Loucy (cell line): ENCODE data around the gene PRSS23.
"Not testable (repeated sequence)": the region's sequence is repeated elsewhere in the genome, so short reads cannot be mapped to it uniquely, and the experiment has no call there.

ENCODE experiments used
- H2AFZ ChIP-seq: fragments of 200-600 bp; sonication (generic); 2 replicates; pipeline ENCODE4 v1.6.0; 2016; ENCODE audit warnings: antibody characterized with exemption, mild to moderate bottlenecking, low read length, moderate library complexity
- H3F3A ChIP-seq: fragments of 200-600 bp; 2 replicates; pipeline ENCODE4 v1.6.0; 2016; ENCODE audit warnings: antibody characterized with exemption, low read depth, mild to moderate bottlenecking
- H3K27me3 ChIP-seq: fragments of 200-600 bp; sonication (generic); 2 replicates; pipeline ENCODE4 v1.6.1; 2014; ENCODE audit warnings: low read length, mild to moderate bottlenecking; ENCODE audit not compliant: insufficient read depth, poor library complexity, severe bottlenecking
- H3K36me3 ChIP-seq: fragments of 200-600 bp; sonication (generic); 2 replicates; pipeline ENCODE4 v1.6.1; 2016; ENCODE audit warnings: low read length; ENCODE audit not compliant: insufficient read depth
- H3K4me1 ChIP-seq: fragments of 200-600 bp; sonication (generic); 2 replicates; pipeline ENCODE4 v1.5.1; 2014; ENCODE audit warnings: low read length, mild to moderate bottlenecking; ENCODE audit not compliant: insufficient read depth, poor library complexity, severe bottlenecking
- H3K4me2 ChIP-seq: fragments of 200-600 bp; sonication (generic); 2 replicates; pipeline ENCODE4 v1.6.0; 2014; ENCODE audit warnings: antibody characterized with exemption, low read length, low read depth, mild to moderate bottlenecking; ENCODE audit not compliant: poor library complexity, severe bottlenecking
- H3K4me3 ChIP-seq: fragments of 200-600 bp; sonication (generic); 2 replicates; pipeline ENCODE4 v1.5.1; 2014; ENCODE audit warnings: low read length, mild to moderate bottlenecking, mixed read lengths; ENCODE audit not compliant: poor library complexity, severe bottlenecking
- H3K79me2 ChIP-seq: fragments of 200-600 bp; sonication (generic); 2 replicates; pipeline ENCODE4 v1.6.1; 2014; ENCODE audit warnings: low read length; ENCODE audit not compliant: insufficient read depth
- H3K9ac ChIP-seq: fragments of 200-600 bp; sonication (generic); 2 replicates; pipeline ENCODE4 v1.6.0; 2014; ENCODE audit warnings: mild to moderate bottlenecking, low read depth, low read length, moderate library complexity; ENCODE audit not compliant: poor library complexity, severe bottlenecking
- H3K9me2 ChIP-seq: fragments of 200-600 bp; sonication (generic); replicated peaks from 2 replicates; pipeline ENCODE4 v1.6.1; 2016; ENCODE audit warnings: low read depth, low read length, mixed read lengths
- H3K9me3 ChIP-seq: fragments of 200-600 bp; sonication (generic); 2 replicates; pipeline ENCODE4 v1.6.1; 2014; ENCODE audit warnings: mild to moderate bottlenecking, antibody characterized with exemption, low read length, low read depth; ENCODE audit not compliant: insufficient read depth
- H4K20me1 ChIP-seq: fragments of 200-600 bp; sonication (generic); 2 replicates; pipeline ENCODE4 v1.6.0; 2014; ENCODE audit warnings: antibody characterized with exemption, low read length, mild to moderate bottlenecking; ENCODE audit not compliant: insufficient read depth, poor library complexity, severe bottlenecking
- CTCF ChIP-seq: fragments of 200-600 bp; sonication (generic); conservative IDR thresholded peaks from 2 replicates; pipeline ENCODE4 v1.5.1; 2014; ENCODE audit warnings: mild to moderate bottlenecking, antibody characterized with exemption, low read length
- EZH2phosphoT487 ChIP-seq: fragments of 200-600 bp; IDR thresholded peaks from 2 replicates; pipeline ENCODE4 v1.6.1; 2018; ENCODE audit warnings: antibody characterized with exemption, mild to moderate bottlenecking, moderate library complexity, borderline replicate concordance

The PRSS23 gene

GRCh38 chr11:86765203-86765602, 35.1 kb upstream of the PRSS23 start:
- Histone ChIP-seq H3K4me2 (no peak overlapping the region), H4K20me1 (no peaks in the 10 kb centered on the region), H3K4me1 (peaks cover 3% of the 10 kb centered on the region), H3F3A (no peaks in the 10 kb centered on the region), H3K36me3 (no peaks in the 10 kb centered on the region), H3K4me3 (no peak overlapping the region), H3K9ac (no peak overlapping the region), H3K79me2 (no peaks in the 10 kb centered on the region), H2AFZ (no peak overlapping the region), H3K9me2 (no peaks in the 10 kb centered on the region), H3K9me3 (no peaks in the 10 kb centered on the region), H3K27me3 (no peaks in the 10 kb centered on the region)
- TF ChIP-seq CTCF (no peak), EZH2phosphoT487 (no peak)

GRCh38 chr11:86765878-86766277, 34.5 kb upstream of the PRSS23 start:
- Histone ChIP-seq H3K4me3 (no peak overlapping the region), H3K9me2 (no peaks in the 10 kb centered on the region), H3K79me2 (no peaks in the 10 kb centered on the region), H3K9ac (no peak overlapping the region), H3K4me2 (no peak overlapping the region), H4K20me1 (no peaks in the 10 kb centered on the region), H3K27me3 (no peaks in the 10 kb centered on the region), H3K36me3 (no peaks in the 10 kb centered on the region), H3F3A (no peaks in the 10 kb centered on the region), H3K9me3 (no peaks in the 10 kb centered on the region), H3K4me1 (peaks cover 3% of the 10 kb centered on the region), H2AFZ (no peak overlapping the region)
- TF ChIP-seq CTCF (no peak), EZH2phosphoT487 (no peak)

- H3K9ac ChIP-seq, result no peak overlapping the region
Measured at GRCh38 chr11:86769219-86769618, 31.1 kb upstream of the PRSS23 start.

GRCh38 chr11:86770473-86771027, 29.8 kb upstream of the PRSS23 start:
- not testable (repeated sequence) for H3K36me3 ChIP-seq, H3K9ac ChIP-seq, H3K27me3 ChIP-seq, H3K4me3 ChIP-seq, H3K4me1 ChIP-seq, H3K9me3 ChIP-seq, H3K4me2 ChIP-seq, H4K20me1 ChIP-seq, H3K79me2 ChIP-seq, H2AFZ ChIP-seq, H3F3A ChIP-seq, H3K9me2 ChIP-seq

More at GRCh38 chr11:86769219-86769618, 31.1 kb upstream of the PRSS23 start:
- no peaks in the 10 kb centered on the region for H3K9me3 ChIP-seq
- no peaks in the 10 kb centered on the region for H3K4me1 ChIP-seq
- H3K36me3 ChIP-seq, result no peaks in the 10 kb centered on the region
- no peaks in the 10 kb centered on the region for H3K27me3 ChIP-seq
- TF ChIP-seq CTCF (no peak), EZH2phosphoT487 (no peak)
- H4K20me1 ChIP-seq, result no peaks in the 10 kb centered on the region
- H3K4me2 ChIP-seq, result no peak overlapping the region
- no peaks in the 10 kb centered on the region for H3F3A ChIP-seq
- H3K4me3 ChIP-seq, result no peak overlapping the region
- no peak overlapping the region for H2AFZ ChIP-seq
- no peaks in the 10 kb centered on the region for H3K79me2 ChIP-seq
- no peaks in the 10 kb centered on the region for H3K9me2 ChIP-seq
